GM04503 (cell line): ENCODE measurements around the gene SHC2.
"Not testable (repeated sequence)": the region's sequence is repeated elsewhere in the genome, so short reads cannot be mapped to it uniquely, and the experiment has no call there.

ENCODE experiments used
- DNase-seq: peaks from one replicate; pipeline ENCODE4 v3.0.0-alpha.2; 2012; ENCODE audit warnings: low read depth

The SHC2 gene

GRCh38 chr19:389255-389934 is 71.4 kb downstream of the SHC2 start:
- DNase-seq: no peak

DNA sequence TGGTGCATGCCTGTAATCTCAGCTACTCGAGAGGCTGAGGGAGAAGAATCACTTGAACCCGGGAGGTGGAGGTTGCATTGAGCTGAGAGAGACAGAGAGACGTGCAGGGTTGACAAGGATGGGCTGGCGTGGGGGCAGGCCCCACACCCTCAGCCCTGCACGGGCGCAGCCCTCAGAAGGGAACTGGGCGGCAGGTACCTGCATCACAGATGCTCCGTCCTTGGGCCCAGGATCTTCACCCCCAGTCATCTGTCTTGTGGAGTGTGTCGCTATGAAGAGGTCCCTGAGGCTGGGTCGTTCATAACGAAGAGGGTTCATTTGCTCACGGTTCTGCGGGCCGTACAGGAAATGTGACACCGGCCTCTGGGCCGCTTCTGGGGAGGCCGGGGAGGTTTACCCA is 72.1 kb downstream of the SHC2 start:
- no peak for DNase-seq

DNA sequence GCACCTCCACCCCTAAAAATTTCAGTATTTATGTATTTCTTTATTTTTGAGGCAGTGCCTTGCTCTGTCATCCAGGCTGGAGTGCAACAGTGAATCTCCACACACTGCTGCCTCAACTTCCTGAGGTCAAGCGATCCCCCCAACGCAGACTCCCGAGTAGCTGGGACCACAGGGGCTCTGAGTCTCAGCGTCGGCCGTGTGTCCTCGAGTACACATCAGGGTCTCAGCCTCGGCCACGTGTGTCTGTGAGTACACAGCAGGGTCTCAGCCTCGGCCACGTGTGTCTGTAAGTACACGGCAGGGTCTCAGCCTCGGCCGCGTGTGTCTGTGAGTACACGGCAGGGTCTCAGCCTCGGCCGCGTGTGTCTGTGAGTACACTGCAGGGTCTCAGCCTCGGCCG is 73.1 kb downstream of the SHC2 start:
- DNase-seq: no peak

GRCh38 chr19:386632-387301 is 74.1 kb downstream of the SHC2 start:
- not testable (repeated sequence) for DNase-seq

GRCh38 chr19:386189-386588 is 74.6 kb downstream of the SHC2 start:
- DNase-seq: not testable (repeated sequence)

DNA sequence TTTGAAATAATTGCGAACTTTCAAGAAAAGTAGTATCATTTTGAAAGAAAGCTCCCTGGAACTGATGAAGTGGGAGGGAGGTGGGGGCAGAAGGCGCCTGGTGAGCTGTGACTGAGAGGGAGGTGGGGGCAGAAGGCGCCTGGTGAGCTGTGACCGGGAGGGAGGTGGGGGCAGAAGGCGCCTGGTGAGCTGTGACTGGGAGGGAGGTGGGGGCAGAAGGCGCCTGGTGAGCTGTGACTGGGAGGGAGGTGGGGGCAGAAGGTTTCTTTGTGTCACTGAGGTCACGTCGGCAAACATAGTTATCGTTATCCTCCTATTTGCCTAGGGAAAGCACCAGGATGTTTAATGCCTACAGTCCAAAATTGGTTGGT is 76.0 kb downstream of the SHC2 start:
- DNase-seq: no peak

- no peak for DNase-seq
Observed at GRCh38 chr19:383922-384798, 76.7 kb downstream of the SHC2 start.

DNA sequence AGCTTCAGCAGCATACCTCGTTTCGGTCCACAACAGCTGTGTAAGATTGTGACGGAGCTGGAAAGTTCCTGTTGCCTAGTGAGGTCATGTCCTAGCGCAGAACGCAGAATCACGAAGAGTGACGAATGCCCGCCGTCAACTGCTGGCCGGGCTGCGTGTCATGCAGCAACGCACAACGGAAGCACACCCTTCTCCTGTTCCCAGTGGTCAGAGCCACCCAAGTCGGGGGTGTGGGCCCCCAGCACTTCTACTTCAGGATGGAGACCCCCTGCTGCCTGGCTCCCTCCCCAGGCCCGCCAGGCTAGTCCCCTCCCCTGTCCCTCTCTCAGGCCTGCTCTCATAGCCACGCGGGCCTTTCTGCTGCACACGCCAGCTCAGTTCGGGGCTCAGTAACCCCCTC is 77.8 kb downstream of the SHC2 start:
- no peak for DNase-seq

DNA sequence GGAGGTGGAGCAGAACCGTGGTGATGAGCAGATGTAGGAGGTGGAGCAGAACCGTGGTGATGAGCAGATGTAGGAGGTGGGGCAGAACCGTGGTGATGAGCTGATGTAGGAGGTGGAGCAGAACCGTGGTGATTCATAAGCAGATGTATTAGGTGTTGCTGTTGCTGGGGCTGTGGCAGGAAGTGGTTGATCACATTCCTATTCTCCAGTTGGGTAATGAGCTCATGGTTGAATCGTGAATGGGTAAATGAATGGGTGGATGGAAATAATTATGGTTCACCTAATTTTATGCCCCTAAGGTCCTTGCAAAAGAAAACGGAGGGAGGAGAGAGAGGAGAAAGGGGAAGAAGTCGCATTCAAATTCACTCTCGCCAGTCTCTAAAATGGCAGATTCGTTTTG is 78.3 kb downstream of the SHC2 start:
- DNase-seq: peak; percentile 26

DNA sequence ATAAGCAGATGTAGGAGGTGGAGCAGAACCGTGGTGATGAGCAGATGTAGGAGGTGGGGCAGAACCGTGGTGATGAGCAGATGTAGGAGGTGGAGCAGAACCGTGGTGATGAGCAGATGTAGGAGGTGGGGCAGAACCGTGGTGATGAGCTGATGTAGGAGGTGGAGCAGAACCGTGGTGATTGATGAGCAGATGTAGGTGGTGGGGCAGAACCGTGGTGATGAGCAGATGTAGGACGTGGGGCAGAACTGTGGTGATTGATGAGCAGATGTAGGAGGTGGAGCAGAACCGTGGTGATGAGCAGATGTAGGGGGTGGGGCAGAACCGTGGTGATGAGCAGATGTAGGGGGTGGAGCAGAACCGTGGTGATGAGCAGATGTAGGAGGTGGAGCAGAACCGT is 78.9 kb downstream of the SHC2 start:
- not testable (repeated sequence) for DNase-seq

DNA sequence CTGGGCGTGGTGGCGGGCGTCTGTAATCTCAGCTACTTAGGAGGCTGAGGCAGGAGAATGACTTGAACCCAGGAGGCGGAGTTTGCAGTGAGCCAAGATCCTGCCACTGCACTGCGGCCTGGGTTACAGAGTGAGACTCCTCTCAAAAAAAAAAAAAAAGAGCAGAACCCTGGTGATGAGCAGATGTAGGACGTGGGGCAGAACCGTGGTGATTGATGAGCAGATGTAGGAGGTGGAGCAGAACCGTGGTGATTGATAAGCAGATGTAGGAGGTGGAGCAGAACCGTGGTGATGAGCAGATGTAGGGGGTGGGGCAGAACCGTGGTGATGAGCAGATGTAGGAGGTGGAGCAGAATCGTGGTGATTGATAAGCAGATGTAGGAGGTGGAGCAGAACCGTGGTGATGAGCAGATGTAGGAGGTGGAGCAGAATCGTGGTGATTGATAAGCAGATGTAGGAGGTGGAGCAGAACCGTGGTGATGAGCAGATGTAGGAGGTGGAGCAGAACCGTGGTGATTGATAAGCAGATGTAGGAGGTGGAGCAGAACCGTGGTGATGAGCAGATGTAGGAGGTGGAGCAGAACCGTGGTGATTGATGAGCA is 80.1 kb downstream of the SHC2 start:
- not testable (repeated sequence) for DNase-seq

- DNase-seq: no peak
Observed at GRCh38 chr19:379796-380195, 81.0 kb downstream of the SHC2 start.

GRCh38 chr19:378706-379105 is 82.1 kb downstream of the SHC2 start:
- no peak for DNase-seq

GRCh38 chr19:377801-378581 is 82.8 kb downstream of the SHC2 start:
- DNase-seq: no peak

DNA sequence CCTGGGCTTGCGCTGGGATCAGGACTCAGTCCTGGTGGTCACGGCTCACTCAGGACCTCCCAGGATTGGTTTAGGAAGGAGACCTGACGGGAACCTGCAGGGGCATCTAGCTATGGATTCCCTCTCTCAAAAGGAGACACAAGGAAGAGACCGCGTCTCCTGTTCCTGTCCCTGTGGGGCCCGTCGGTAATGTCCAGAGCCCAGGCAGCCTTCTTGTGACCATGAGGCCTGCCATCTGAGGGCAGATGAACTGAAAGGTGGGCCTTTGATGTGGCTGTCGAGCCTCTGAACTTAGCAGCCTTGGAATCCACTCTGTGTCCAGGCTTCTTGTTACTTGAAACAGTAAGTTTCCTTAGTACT is 84.7 kb downstream of the SHC2 start:
- DNase-seq: no peak

- no peak for DNase-seq
Observed at GRCh38 chr19:375395-376110, 85.3 kb downstream of the SHC2 start.

GRCh38 chr19:374886-375235 is 86.0 kb downstream of the SHC2 start:
- no peak for DNase-seq

DNA sequence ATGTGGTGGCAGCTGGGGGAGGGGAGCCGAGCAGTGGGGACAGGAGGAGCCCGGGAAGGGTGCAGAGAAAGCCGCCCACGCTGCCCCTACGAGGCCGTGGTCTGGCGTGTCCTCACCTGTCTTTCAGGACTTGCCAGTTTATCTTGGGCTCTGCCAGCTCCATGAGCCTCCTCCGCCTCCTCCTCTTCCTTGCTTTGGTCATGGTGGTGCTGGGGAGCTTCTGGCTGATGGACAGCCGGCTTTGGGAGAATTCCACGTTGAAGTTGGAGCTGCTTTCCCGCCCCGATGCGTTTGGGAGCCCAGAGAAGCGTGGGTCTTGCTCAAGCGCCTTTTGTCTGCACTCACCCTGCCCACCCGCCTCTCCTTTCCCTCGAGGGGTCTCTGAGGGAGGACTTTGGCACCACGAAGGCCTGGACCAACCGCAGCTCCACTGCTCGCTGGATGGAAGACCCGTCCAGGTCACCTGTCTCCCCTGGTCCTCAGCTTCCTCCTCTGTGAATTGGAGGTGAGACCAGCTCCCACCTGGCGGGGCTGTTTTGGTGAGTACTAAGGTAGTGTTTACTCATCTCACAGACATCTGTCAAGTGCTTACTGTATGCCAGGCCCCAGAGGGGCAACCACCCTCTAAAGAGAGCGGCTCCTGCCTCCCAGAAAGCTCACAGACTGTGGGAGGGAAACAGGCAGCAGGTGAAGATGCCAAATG is 86.5 kb downstream of the SHC2 start:
- no peak for DNase-seq

DNA sequence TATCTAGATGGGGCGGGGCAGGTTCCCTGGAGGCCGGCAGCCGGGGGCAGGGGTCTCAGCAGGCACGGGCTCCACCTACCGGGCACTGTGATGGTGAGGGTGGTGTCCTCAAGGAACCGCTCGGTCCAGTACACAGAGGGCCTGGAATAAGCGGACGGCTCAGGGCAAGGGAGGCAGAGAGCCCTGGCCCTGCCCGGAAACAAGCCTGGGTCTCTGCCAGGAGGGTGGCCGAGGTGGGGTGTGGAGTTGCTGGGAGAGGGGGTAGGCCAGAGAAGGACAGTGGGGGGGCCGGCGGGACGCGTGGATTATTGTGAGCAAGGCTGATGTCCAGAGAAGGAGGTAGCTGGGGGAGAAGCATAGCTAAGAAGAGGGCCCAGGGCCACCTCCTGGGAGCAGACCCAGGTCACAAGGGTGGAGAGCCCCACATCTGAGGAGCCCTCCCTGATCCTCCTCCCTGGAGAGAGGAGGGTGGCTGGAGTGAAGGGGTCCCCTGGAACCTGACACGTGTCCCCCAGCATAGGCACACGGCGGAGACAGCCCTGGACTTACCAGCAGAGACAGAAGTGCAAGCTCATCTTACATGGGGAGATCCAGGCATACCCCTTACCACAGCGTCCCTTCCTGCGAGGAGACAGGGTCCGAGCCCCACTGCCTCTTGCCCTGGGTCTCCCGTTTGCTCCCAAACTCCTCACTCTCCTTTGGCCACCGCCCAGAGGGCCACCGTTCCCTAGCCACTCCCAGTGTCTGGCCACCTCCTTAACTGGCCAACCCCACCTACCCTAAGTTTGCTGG is 87.2 kb downstream of the SHC2 start:
- no peak for DNase-seq
